Measurements from ENCODE around the gene CACNA1A.
A peak's percentile ranks its signal among the peaks of the same experiment; 100 is the strongest.

The CACNA1A gene

DNA sequence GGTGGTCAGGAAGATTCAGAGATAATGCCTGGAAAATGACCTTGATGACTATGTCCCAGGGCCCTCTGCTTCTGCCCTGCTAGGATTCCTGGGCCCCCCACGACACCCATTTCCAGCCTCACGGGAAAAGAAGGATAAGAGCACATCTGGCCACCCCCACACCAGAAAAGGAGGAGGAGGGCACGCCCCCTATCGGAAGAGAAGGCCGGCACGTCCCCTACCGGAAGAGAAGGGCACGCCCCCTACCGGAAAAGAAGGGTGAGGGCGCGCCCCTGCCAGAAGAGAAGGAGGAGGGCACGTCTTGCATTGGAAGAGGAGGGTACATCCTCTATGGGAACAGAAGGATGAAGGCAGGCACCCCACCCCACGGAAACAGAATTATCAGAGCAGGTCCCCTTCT is 271.8 kb downstream of the CACNA1A start:
- Histone ChIP-seq H3K27ac (no peak overlapping the region), H3K36me3 (replicated peaks) (no peaks in the 10 kb centered on the region), H3K4me3 (ENCODE audit: low read depth, low read length) (no peak overlapping the region), H3K27me3 (replicated peaks) (no peaks in the 10 kb centered on the region)
- in situ Hi-C loops (cut with HindIII; ENCODE audit: low pct_ligation_motif_present, low sequenced_read_pairs), result no loop called here
- TF ChIP-seq, protein P1, sequence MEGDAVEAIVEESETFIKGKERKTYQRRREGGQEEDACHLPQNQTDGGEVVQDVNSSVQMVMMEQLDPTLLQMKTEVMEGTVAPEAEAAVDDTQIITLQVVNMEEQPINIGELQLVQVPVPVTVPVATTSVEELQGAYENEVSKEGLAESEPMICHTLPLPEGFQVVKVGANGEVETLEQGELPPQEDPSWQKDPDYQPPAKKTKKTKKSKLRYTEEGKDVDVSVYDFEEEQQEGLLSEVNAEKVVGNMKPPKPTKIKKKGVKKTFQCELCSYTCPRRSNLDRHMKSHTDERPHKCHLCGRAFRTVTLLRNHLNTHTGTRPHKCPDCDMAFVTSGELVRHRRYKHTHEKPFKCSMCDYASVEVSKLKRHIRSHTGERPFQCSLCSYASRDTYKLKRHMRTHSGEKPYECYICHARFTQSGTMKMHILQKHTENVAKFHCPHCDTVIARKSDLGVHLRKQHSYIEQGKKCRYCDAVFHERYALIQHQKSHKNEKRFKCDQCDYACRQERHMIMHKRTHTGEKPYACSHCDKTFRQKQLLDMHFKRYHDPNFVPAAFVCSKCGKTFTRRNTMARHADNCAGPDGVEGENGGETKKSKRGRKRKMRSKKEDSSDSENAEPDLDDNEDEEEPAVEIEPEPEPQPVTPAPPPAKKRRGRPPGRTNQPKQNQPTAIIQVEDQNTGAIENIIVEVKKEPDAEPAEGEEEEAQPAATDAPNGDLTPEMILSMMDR (IDR thresholded peaks at IDR 0.05; ENCODE audit: low read depth, low read length, missing control alignments), result peak; percentile 50
- DNase-seq, result no peak

DNA sequence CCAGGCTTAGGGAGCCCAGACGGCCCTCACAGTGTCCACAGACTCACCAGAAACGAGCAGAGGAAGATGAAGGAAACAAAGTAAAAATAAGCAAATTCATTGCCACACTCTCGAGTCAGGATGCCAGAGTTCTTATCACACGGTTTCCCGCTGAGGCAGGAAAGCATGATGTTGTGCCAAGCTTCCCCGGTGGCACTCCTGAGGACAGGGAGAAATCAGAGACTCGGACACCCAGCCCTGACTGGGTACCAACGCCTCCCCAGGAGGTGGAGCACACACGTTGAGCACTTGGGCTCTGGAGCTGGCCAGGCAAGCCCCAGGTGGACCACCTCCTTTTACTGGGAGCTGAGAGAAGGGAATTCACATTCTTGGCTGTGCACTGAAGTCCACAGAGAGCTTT is 274.6 kb downstream of the CACNA1A start:
- H3K27me3 ChIP-seq (replicated peaks), result no peaks in the 10 kb centered on the region
- no peak overlapping the region for H3K4me3 ChIP-seq (ENCODE audit: low read depth, low read length)
- H3K36me3 ChIP-seq (replicated peaks), result no peaks in the 10 kb centered on the region
- in situ Hi-C loops (cut with HindIII; ENCODE audit: low pct_ligation_motif_present, low sequenced_read_pairs), result no loop called here
- no peak overlapping the region for H3K27ac ChIP-seq
- no peak for DNase-seq
- TF ChIP-seq, protein P1 (IDR thresholded peaks at IDR 0.05; ENCODE audit: low read depth, low read length, missing control alignments), result no peak

DNA sequence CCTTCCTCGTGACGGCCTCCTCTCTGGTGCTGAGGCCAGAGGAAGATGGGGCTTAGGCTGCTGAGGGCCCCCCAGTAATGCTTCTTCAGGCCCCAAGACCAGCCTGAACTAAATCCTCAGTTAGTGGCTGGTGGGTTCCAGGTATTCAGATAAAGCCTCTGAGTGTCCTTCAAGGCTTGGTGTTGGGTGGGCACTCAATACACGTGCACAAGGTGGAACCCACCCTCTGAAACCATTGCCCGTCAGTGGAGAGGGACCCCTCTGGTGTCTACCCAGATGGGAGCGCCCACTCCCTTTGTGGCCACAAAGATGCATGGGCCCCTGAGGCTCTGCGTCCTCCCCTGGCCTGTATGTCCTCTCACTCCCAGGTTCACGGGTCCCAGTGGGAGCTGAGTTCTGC is 277.0 kb downstream of the CACNA1A start:
- Histone ChIP-seq H3K36me3 (replicated peaks) (no peaks in the 10 kb centered on the region), H3K27me3 (replicated peaks) (no peaks in the 10 kb centered on the region), H3K27ac (no peak overlapping the region), H3K4me3 (ENCODE audit: low read depth, low read length) (no peak overlapping the region)
- no peak for DNase-seq
- TF ChIP-seq, protein P1 (IDR thresholded peaks at IDR 0.05; ENCODE audit: low read depth, low read length, missing control alignments), result no peak
- in situ Hi-C loops (cut with HindIII; ENCODE audit: low pct_ligation_motif_present, low sequenced_read_pairs), result no loop called here

DNA sequence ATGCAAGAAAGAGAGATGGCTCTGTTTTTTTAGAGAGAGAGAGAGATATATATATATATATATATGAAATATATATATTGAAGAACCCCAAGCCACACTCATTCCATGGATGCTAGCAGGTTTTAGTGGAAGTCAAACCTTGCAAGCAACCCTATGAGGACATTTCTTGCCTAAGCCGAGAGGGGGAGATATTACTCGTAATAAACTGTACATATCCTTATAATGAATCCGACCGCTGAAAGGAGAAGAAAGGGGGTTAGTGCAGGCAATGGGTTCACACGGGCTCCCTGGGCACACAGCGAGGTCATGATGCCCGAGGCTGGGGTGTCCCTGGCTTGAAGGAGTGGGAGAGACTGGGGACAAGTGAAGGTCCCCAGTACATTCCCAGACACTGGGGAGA is 277.7 kb downstream of the CACNA1A start:
- Histone ChIP-seq H3K27me3 (replicated peaks) (no peaks in the 10 kb centered on the region), H3K27ac (no peak overlapping the region), H3K36me3 (replicated peaks) (no peaks in the 10 kb centered on the region), H3K4me3 (ENCODE audit: low read depth, low read length) (no peak overlapping the region)
- TF ChIP-seq, protein P1 (IDR thresholded peaks at IDR 0.05; ENCODE audit: low read depth, low read length, missing control alignments), result peak; percentile 5
- no peak for DNase-seq
- in situ Hi-C loops (cut with HindIII; ENCODE audit: low pct_ligation_motif_present, low sequenced_read_pairs), result no loop called here

DNA sequence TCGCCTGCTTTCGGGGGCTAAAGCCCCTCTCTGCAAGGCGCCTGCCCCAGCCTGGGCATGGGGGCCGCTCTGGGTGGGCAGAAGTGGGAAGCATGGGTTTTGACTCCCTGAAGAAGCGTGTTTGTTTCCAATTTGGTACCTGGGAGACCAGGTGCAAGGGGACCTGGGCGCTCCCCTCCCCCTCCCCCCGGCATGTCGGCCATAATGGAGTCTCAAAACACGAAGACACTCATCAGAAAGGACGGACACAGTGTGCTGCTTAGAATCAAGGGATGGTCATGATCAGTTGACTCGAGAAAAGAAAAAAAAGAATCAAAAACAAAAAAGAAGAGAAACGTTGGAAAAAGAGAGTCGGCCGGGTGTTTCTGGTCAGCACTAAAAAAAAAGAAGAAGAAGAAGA is 279.3 kb downstream of the CACNA1A start:
- Histone ChIP-seq H3K36me3 (replicated peaks) (no peaks in the 10 kb centered on the region), H3K27me3 (replicated peaks) (no peaks in the 10 kb centered on the region), H3K27ac (no peak overlapping the region), H3K4me3 (ENCODE audit: low read depth, low read length) (no peak overlapping the region)
- TF ChIP-seq, protein P1 (IDR thresholded peaks at IDR 0.05; ENCODE audit: low read depth, low read length, missing control alignments), result no peak
- no peak for DNase-seq
- in situ Hi-C loops (cut with HindIII; ENCODE audit: low pct_ligation_motif_present, low sequenced_read_pairs), result no loop called here

All from brain microvascular endothelial cell (primary cell).